ENCODE data around the gene ABHD12.
"Not testable (repeated sequence)": the region's sequence is repeated elsewhere in the genome, so short reads cannot be mapped to it uniquely, and the experiment has no call there.

Gene ABHD12

DNA sequence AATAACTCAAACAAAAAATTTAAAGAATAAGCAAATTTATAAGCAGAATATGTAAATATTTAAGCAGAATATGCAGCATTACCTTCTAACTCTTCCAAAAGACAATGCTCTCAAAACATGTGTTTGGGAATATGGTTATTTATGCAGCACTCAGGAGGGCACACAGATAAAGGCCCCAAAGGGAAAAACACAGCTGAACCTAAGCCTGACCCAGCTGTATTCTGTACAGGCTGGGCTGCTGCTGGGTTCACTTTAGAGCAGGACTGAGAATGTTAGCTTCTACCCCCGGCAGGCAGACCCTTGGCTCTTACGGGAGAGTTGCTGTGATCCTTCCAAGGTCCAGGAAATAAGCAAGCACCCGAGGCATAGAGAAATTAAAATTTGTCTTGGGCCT is 37.3 kb downstream of the ABHD12 start:
- no peak for DNase-seq

DNA sequence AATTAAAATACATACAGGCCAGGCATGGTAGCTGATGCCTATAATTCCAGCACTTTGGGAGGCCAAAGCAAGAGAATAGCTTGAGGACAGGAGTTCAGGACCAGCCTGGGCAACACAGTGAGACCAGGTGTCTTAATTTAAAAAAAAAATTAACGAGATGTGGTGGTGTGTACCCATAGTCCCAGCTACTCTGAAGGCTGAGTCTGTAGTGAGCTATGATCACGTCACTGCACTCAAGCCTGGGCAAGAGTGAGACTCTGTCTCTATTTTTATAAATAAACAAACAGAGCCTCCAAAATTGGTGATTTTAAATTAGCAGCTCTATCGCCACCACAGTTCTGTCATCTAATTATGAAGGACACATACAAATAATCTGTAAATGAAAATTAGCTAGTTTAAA is 37.9 kb downstream of the ABHD12 start:
- DNase-seq, result no peak

DNA sequence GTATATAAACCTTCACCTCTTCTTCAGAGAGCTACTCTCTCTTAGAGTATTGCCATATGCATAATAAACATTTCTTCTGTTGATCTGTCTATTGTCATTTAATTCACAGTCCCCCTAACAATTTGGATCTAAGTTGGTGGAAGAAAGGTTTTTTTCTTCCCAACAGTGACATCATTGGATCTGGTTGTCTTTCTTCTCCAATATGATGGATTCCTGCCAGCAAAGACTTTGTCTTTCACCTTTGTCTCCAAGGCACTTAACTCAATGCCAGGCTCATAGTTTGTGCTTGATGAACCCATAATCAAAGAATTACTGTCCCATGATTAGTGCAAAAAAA is 39.6 kb downstream of the ABHD12 start:
- DNase-seq, result no peak

DNA sequence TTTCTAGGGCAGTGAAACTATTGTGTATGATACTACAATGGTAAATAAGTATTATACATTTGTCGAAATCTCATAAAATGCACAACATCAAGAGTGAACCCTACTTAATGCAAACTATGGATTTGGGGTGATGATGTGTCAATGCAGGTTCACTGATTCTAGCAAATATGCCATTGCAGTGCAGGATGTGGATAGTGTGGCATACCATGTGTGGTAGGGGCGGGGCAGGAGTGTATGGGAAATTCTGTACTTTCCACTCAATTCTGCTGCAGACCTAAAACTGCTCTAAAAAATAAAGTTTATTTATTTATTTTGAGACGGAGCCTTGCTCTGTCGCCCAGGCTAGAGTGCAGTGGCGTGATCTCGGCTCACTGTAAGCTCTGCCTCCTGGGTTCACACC is 44.3 kb downstream of the ABHD12 start:
- DNase-seq, result no peak

DNA sequence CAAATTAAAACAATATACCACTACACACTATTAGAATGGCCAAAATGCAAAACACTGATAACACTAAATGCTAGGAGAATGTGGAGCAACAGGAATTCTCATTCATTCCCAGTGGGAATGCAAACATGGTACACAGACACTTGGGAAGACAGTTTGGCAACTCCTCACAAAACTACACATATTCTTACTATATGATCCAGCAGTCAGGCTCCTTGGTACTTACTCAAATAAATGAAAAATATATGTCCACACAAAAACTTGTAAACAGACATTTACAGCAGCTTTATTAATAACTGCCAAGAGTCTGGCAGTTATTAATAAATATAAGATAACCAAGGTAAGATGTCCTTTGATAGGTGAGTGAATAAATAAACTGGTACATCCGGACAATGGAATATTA is 44.9 kb downstream of the ABHD12 start:
- no peak for DNase-seq

DNA sequence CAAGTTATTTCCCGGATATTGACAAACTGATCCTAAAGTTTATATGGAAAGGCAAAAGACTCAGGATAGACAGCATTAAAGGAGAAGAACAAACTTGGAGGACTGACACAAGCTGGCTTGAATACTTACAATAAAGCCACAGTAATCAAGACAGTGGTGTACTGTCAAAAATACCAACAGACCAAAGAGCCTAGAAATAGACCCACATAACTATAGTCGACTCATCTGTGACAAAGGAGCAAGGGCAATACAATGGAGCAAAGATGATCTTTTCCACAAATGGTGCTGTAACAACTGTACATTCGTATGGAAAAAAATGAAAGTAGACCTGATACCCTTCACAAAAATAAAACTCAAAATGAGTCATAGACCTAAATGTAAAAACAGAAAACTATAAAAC is 46.0 kb downstream of the ABHD12 start:
- DNase-seq, result no peak

DNA sequence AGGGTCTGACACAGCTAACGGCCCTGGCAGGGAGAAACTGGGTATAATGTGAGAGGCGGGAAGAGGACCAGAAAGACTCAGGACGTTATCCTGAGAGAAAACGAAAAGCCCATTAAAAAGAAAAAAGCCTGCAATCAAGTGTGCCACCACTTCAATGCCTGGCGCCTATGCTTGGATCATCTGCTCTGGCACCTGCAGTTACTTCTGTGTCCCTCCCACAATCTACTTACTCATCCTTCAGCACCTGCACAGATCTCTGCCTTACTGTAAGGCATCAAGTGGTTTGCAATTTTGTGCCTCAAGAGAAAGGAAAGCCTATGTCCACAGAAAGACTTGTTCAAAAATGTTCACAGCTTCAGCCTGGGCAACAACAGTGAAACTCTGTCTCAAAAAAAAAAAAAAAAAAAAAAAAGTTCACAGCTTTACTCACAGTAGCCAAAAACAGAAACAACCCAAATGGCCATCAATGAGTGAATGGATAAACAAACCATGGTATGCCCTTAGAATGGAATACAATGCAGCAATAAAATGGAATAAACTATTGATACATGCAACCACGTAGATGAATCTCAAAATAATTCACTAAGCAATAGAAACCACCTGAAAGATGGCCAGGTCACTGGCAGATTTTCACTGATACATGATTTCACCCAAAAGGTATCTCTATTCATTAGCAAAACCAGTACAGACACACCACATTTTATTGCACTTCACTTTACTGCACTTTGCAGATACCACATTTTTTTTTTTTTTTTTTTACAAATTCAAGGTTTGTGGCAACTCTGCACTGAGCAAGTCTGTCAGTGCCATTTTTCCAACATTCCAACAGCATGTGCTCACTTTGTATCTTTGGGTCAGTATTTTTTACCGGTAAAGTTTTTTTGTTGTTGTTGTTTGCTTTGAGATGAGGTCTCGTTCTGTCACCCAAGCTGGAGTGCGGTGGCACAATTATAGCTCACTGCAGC is 48.6 kb downstream of the ABHD12 start:
- DNase-seq, result no peak

DNA sequence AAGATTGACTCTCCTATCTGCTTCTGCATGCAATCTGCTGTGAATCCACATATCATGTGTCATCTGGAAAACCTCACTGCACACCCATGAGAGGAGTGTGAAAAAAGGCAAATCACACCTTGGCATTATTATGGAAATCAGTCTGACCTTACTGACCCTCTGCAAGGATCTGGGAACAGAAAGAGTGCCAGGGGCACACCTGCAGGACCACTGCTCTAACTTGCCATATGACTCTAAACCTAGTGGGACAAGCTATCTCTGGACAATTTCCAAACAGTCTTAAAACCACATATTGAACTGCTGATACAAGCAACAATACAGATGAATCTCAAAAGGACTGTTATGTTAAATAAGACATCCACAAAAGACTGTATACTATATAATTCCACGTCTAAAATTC is 50.3 kb downstream of the ABHD12 start:
- DNase-seq, result no peak

DNA sequence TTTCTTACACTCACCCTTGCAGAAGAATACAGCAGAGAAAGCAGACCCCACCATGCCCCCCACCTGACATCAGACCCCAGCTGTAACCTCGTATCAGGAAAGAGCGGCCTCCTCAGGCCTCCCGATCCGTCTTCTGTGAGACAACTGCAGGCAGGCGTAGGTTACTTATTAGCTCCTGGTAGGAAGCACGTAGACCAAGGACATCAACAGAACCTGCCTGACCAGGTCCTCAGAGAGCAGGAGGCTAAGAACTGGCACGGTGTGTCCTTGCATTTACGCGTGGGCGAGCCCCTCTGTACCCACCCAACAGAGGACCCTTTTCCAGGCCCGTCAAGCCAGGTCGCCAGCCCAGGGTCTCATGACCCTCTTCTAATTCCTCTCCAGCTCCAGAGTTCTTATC is 51.0 kb downstream of the ABHD12 start:
- no peak for DNase-seq

DNA sequence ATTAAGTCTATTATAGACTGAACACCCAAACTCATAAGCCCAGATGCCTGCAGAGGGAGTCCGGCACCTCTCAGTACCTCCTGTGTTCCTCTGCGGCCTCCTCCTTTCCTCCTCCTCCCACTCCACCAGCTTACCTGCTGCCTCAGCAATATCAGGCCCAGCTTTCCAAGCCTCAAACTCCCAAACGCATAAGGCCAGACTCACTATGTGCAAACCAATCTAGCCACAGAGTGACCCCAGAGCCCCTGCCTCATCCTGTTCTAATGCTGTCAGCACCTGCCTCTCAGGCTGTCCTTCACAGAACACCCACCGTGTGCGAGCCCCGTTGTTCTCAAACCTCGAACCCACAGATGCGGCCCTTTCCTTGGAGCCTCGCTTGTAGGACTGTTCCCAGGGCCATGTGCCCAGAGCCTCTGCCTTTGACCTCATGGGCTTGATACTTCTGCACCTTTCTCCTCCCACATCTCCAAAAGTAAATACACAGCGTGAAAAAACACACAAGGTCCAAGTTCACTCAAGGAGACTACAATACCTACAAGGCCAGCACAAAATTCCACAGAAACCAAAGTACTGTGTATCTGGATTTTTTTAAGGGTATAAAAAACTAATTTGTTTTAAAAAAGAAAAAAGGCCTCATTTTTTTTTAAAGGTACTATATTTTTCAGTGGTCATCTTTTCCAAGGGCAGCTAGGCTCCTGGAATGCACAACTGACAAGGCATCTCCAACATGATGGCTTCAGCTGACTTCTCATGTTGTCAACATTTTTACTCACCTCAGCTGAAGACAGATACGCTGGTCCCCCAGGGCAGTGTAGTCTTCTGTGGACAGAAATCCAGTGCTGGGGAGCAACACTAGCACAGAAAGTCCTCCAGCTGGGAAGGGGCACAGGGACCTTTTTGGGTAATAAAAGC is 52.3 kb downstream of the ABHD12 start:
- no peak for DNase-seq

DNA sequence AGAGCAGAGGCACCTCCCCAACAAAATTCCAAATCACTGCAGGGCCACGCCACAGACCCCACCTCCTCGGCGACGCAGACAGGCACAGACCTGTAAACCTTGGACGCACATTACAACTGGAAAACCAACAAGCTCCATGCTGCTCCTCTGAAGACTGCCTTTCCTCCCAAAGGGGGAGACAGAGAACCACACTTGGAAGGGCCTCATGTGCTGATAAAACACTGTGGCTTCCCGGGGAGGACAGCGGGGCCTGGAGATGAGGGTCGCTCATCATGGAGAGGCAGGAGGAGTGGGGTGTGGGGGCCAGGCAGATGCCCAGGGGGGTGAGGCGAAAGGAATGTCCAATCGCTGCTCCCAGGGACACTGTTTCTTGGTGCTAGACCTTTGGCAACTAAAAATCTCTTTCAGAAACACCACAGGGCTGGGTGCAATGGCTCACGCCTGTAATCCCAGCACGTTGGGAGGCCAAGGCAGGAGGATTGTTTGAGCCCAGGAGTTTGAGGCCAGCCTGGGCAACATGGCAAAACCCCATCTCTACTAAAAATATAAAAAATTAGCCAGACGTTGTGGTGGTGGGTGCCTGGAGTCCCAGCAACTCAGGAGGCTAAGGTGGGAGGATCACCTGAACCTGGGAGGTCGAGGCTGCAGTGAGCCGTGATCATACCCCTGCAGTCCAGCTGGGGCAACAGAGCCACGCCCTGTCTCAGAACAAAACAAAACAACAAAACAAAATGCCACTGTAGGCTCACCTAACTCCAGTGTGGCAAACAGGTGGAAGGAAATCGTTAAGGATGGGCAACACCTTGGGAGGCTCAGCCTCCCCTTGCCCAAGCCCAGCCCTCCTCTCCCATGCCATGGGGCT is 53.8 kb downstream of the ABHD12 start:
- no peak for DNase-seq

DNA sequence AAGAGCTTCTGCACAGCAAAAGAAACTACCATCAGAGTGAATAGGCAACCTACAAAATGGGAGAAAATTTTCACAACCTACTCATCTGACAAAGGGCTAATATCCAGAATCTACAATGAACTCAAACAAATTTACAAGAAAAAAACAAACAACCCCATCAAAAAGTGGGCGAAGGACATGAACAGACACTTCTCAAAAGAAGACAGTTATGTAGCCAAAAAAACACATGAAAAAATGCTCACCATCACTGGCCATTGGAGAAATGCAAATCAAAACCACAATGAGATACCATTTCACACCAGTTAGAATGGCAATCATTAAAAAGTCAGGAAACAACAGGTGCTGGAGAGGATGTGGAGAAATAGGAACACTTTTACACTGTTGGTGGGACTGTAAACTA is 55.7 kb downstream of the ABHD12 start:
- not testable (repeated sequence) for DNase-seq

DNA sequence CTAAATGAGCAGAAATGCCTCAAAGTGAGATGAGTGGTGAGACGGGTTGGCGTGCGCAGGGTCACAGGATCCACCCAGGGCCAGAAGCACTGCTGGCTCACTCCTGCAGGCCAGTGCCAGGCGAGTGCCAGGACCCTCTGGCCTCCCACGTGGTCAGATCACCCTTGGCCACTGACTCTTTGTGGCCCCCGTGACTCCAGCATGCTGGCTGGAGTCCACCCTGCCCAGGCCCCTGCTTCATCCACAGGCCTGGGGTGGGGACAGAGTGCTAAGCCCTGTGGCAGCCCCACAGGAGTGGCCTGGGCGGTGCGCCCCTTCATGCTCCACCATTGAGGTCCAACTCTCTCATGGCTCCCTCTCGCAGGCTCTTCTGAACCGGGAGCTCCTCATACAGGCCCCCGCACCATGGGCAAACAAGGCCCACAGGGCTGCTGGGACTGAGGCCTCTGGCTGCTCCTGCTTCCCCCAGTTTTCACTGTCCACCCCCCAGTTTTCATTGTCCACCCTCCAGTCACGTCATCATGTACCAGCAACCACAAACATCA is 61.6 kb downstream of the ABHD12 start:
- no peak for DNase-seq

DNA sequence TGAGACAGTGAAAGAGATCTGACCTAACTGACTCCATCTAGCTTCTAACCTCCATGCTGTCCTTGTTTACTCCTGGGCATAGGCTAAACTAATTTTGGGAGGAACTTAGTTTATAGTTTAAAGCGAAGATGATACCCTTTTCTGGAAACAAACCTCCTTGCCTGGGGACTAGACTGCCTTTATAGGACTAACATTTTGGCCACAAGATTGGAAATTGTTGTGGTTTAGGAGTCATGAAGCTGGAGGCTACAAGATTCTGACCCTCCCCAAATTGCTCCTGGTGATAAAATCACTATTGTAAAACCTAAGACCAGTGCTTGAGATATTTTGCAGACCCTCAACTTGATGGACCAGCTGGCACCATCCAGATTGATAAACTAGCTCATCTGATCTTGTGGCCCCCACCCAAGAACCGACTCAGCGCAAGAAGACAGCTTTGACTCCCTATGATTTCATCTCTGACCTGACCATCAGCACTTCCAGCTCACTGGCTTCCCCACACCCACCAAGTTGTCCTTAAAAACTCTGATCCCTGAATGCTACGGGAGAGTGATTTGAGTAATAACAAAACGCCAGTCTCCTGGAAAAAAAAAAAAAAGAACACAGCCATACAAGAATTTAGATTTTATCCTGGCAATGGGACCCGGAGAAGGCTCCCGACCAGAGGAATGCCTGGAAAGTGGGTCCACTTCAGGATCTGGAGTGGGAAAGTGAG is 63.0 kb downstream of the ABHD12 start:
- DNase-seq, result no peak

DNA sequence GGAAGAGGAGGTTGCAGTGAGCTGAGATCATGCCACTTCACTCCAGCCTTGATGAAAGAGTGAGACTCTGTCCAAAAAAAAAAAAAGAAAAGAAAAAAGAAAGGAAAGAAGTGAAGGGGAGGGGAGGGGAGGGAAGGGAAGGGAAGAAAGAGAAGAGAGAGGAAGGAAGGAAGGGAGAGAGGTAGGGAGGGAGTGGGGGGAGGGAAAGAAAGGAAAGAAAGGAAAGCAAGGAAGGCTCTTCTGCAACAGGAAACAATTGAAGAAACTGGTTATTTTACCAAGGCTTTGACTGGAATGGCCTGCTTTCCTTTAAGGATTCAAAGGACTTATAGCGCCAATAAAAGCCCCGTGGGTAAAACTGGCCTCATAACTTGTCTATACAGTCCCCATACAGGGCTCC is 64.6 kb downstream of the ABHD12 start:
- DNase-seq, result no peak

DNA sequence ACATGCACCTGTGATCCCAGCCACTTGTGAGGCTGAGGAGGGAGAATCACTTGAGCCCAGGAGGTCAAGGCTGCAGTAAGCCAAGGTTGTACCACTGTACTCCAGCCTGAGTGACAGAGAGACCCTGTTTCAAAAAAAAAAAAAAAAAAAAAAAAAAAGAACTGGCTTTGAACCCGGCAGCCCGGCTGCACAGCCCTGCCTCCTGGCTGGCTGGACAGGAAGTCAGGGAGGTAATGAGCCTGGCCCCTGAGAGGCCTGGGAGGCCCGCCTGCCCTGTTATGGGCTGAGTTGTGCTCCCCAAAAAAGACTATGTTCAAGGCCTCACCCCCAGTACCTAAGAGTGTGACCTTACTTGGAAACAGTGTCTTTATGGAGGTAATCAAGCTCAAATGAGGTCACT is 65.6 kb downstream of the ABHD12 start:
- no peak for DNase-seq

DNA sequence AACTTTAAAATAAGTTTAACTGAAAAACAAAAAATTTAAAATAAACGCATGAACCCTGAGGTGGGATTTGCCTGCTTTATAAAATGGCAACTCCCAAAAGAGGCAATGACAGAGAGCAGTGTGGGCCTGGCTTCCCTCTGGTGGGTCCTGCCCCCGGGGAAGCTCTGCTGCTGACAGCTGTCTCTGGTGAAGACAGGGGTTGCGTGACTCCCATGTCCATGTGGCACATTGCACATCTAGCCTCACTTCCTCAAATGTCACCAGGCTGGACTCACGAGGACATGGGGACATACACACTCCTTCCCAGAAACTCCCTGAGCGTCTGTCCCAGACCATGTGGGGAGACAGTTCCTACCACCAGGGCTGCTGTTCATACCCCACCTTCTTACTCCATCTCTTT is 66.2 kb downstream of the ABHD12 start:
- DNase-seq, result no peak

DNA sequence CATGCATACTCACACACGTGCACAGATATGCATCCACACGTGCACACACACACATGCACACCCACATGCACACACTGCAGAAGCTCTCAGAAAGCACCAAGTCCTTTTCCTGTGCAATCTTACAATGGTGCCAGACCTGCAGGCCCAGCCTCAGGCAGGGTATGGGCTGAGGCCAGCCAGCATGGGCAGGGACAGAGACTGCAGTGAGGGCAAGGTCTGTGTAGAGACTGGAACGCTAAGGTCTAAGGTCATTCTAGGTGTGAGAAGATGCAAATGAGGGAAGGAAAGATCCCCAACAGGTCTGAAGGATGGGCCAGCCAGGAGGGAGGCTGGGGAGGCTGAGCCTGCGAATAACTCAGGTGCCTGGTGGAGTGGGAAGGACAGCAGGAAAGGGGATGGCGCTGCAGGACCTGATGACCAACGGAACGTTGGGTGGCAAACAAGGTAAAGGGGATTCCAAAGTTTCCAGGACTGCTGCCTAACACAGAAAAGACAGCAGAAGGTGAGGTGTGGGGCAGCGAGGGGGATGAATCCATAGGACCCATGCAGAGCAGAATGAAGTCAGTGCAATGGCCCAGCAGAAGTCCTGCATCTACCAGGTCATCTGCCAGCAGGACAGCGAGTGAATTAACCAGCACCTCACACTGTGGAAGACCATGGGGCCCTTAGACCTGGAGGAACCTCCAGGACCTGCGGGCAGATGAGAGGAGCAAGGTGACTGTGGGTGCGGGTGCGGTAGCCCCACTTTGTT is 67.0 kb downstream of the ABHD12 start:
- DNase-seq, result no peak

DNA sequence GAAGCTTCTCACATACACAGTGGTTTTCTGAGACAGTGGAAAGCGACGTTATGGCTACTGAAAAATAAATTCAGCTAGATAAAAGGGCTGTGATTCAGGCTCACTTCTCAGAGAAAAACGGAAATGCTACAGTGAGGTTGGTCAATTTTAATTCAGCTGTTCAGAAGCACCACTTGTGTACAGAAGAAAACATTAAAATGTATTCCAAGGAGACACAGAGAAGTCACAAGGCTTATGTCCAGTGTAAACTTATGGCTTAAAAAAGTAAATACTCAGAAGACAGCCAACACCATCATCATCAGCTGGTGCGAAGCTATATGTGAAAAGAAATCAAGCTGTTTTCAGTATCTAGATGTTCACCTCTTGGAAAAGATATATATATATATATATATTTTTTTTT is 68.6 kb downstream of the ABHD12 start:
- DNase-seq, result no peak

DNA sequence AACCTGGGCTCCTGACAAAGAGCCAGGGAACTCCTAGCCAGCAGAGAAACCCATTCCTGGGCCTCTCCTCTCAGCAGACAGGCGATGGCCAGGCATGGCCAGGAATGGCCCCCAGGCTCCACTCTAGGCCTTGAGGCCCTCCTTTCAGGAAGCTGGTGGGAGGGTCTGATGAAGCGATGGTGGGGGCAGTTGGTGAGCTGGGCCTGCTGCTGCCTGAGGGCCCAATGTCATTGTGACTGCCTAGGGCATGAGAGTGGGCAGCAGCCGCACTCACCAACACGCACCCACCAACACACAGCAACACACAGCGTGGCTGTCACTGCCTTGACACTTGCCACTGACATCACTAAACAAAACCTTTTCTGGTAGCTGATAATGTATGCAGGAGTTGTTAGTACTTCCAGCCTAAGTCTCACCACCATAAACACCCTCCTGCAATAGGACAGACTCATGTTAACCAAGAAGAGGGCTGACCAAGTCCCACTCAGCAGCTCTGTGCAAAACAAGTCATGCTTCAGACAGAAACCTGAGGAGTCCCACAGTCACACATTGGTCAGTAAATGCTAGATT is 69.3 kb downstream of the ABHD12 start:
- no peak for DNase-seq
